Left ventricle myocardium inferior (tissue), 1 donor: Measurements from ENCODE around the gene AFAP1L2. TPM values are rescaled to one million over a fixed set of nuclear protein-coding genes. Genes with fewer than 3 reads are reported as not detected.

ENCODE experiments used
- DNase-seq: peaks from one replicate; pipeline ENCODE4 v3.0.0-alpha.2; 2020
- H3K27ac ChIP-seq: fragments of 200-600 bp; replicated peaks from 2 replicates; pipeline ENCODE4 v1.8.0; 2021
- H3K27me3 ChIP-seq: fragments of 200-600 bp; 2 replicates; pipeline ENCODE4 v1.8.0; 2021; ENCODE audit warnings: low read depth
- H3K36me3 ChIP-seq: fragments of 200-600 bp; 2 replicates; pipeline ENCODE4 v1.8.0; 2021
- H3K4me1 ChIP-seq: fragments of 200-600 bp; 2 replicates; pipeline ENCODE4 v1.8.0; 2021
- H3K4me3 ChIP-seq: fragments of 200-600 bp; 2 replicates; pipeline ENCODE4 v1.8.0; 2021; ENCODE audit warnings: mild to moderate bottlenecking, moderate library complexity
- H3K9me3 ChIP-seq: fragments of 200-600 bp; replicated peaks from 2 replicates; pipeline ENCODE4 v1.8.0; 2021
- intact Hi-C: fragments of 100-400 bp; cut with micrococcal nuclease; formaldehyde crosslinking; loops from one replicate; pipeline ENCODE4 v1.11.0; 2022
- total RNA-seq: library from RNA; stranded (reverse); fragmentation: NEBNext Ultra II Directional; extraction: Animal tissue kit (Norgen Biotek cat#: 25700); gene quantifications from one replicate; pipeline ENCODE4 v1.2.1, GENCODE V29; 2021
- TF ChIP-seq, protein P1 (sequence below): fragments of 200-600 bp; IDR thresholded peaks from 2 replicates; pipeline ENCODE4 v1.8.0; 2021; ENCODE audit warnings: antibody characterized with exemption, mild to moderate bottlenecking, borderline replicate concordance
- donor health status: DM: no; HTN: yes; CAD: no; lungs with severe emphysema.

The AFAP1L2 gene
- total RNA-seq, 1 donor from 2014 or later = 7.0 TPM

- Histone ChIP-seq H3K4me3 (no peak overlapping the region), H3K36me3 (no peaks in the 10 kb centered on the region), H3K4me1 (peaks cover 9% of the 10 kb centered on the region), H3K27ac (no peak overlapping the region), H3K9me3 (peaks cover 6% of the 10 kb centered on the region), H3K27me3 (peaks cover 7% of the 10 kb centered on the region)
- DNase-seq = no peak
- TF ChIP-seq, protein P1, sequence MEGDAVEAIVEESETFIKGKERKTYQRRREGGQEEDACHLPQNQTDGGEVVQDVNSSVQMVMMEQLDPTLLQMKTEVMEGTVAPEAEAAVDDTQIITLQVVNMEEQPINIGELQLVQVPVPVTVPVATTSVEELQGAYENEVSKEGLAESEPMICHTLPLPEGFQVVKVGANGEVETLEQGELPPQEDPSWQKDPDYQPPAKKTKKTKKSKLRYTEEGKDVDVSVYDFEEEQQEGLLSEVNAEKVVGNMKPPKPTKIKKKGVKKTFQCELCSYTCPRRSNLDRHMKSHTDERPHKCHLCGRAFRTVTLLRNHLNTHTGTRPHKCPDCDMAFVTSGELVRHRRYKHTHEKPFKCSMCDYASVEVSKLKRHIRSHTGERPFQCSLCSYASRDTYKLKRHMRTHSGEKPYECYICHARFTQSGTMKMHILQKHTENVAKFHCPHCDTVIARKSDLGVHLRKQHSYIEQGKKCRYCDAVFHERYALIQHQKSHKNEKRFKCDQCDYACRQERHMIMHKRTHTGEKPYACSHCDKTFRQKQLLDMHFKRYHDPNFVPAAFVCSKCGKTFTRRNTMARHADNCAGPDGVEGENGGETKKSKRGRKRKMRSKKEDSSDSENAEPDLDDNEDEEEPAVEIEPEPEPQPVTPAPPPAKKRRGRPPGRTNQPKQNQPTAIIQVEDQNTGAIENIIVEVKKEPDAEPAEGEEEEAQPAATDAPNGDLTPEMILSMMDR = no peak
- intact Hi-C loops = no loop called here
Measured at GRCh38 chr10:114364726-114365125, 39.6 kb downstream of the AFAP1L2 start.

DNA sequence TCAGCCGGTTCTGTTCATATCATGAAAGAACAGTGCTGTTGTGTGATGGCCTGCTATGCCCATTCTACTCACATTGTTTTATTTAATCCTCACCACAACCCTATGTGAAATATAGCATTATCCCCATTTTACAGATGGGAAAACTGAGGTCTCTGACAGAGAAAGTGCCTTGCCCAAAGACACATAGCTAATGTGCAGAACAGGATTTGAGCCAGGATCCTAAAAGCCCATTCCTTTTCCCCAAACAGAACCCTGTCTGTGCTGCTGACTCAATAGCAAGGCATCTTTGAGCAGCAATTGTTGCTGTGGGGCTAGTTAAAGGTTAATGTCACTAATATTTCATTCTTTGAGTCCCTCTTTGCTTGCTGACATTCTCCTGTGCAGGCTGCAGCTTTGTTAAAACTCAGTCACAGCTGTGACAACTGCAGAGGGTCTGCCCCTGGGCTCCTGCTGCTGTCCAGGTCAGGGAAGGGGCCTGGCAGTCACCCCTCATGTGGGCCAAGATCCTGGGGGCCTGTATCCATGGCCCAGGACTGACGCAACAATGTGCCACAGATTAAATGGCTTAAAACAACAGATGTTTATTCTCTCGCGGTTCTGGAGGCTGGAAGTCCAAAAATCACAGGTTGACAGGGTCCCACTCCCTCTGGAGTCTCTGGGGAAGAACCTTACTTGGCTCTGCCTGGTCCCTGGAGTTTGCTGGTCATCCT, 40.4 kb downstream of the AFAP1L2 start:
- TF ChIP-seq, protein P1 = no peak
- Histone ChIP-seq H3K27ac (no peak overlapping the region), H3K9me3 (peaks cover 6% of the 10 kb centered on the region), H3K36me3 (no peaks in the 10 kb centered on the region), H3K4me3 (no peak overlapping the region), H3K4me1 (peaks cover 7% of the 10 kb centered on the region), H3K27me3 (peaks cover 7% of the 10 kb centered on the region)
- no peak for DNase-seq
- intact Hi-C loops = no loop called here

- Histone ChIP-seq H3K9me3 (peaks cover 6% of the 10 kb centered on the region), H3K4me3 (no peak overlapping the region), H3K36me3 (no peaks in the 10 kb centered on the region), H3K27ac (no peak overlapping the region), H3K27me3 (peaks cover 7% of the 10 kb centered on the region), H3K4me1 (peaks cover 7% of the 10 kb centered on the region)
- DNase-seq = no peak
- intact Hi-C loops = no loop called here
- TF ChIP-seq, protein P1 = no peak
Measured at GRCh38 chr10:114362826-114363355, 41.4 kb downstream of the AFAP1L2 start.

DNA sequence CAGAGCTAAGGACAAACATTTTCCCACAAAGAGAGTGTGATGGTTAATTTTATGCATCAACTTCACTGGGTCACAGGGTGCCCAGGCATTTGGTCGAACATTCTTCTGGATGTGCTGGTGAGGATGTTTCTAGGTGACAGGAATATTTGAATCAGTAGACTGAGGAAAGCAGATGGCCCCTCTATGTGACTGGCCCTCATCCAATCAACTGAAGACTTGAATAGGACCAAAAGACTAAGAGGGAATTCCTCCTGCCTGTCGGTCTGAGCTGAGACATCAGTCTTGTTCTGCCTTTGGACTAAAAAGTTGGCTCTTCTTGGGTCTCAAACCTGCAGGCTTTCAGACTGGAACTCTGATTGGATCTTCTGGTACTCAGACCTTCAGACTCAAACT, 44.4 kb downstream of the AFAP1L2 start:
- Histone ChIP-seq H3K9me3 (peaks cover 6% of the 10 kb centered on the region), H3K27me3 (peaks cover 7% of the 10 kb centered on the region), H3K36me3 (no peaks in the 10 kb centered on the region), H3K4me1 (peaks cover 13% of the 10 kb centered on the region), H3K4me3 (no peak overlapping the region), H3K27ac (no peak overlapping the region)
- intact Hi-C loops = no loop called here
- DNase-seq = no peak
- TF ChIP-seq, protein P1 = no peak

DNA sequence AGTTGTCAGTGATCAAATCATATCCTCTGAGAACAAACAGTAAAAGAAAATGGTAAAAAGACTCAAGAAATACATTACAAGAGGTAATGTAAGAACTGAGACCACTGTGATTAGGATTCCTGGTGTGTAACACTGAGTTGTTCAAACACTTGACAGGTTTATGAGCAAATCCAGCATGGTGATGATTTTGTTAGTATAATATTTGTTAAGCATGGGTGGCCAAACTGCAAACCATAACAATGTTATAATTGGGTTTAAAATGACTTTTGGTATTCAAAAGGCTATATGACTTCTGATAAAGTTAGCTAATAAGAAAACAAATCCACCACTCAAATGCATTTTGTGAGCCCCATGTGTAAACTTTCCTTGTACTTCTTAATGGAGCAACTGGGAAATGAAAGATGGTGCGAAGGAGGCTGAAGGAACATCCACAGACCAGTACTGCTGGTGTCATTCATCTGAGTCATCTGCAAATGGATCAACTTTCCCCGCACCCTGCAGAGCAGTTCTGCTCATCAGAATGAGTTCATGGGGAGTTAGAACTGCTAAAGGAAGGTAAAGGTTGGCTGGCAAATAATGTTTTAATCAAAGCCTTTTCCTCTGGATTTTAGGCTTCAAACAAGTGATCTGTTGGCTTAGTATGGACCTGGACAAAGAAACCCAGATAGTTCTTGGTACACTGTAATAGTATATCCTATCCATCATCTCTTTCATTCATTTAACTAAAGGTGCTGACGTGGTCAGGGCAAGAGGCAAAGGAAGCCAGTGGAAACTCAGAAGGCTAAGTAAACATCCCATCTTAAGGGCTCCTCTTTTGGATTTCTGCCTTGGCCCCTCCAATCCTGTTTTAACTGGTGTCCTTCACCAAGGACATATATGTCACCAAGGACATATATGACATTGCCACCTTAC, 45.0 kb downstream of the AFAP1L2 start:
- no peak overlapping the region for H3K27ac ChIP-seq
- H3K9me3 ChIP-seq = peaks cover 2% of the 10 kb centered on the region
- DNase-seq = no peak
- TF ChIP-seq, protein P1 = no peak
- peaks cover 7% of the 10 kb centered on the region for H3K27me3 ChIP-seq
- intact Hi-C loops = no loop called here
- H3K4me3 ChIP-seq = no peak overlapping the region
- no peaks in the 10 kb centered on the region for H3K36me3 ChIP-seq
- H3K4me1 ChIP-seq = peaks cover 13% of the 10 kb centered on the region
